Epidermal melanocyte (primary cell): Measurements from ENCODE around the gene TEX13A.
"Not testable (repeated sequence)": the region's sequence is repeated elsewhere in the genome, so short reads cannot be mapped to it uniquely, and the experiment has no call there.

Experiments used
- DNase-seq: peaks from one replicate; pipeline ENCODE4 v3.0.0; 2011; ENCODE audit warnings: low spot score; ENCODE audit not compliant: insufficient read length

Gene TEX13A

GRCh38 chrX:105220636-105221035, at the start of gene TEX13A:
Gene TEX13A, minus strand, starts transcription at chrX:105220694. Its CDS starts 297 bp downstream, at chrX:105220397.
- DNase-seq, result no peak

- no peak for DNase-seq
These were observed 48.9 kb upstream of the TEX13A start for GRCh38 chrX:105269386-105269785.

- no peak for DNase-seq
These were observed 46.7 kb upstream of the TEX13A start for GRCh38 chrX:105267167-105267566.

GRCh38 chrX:105266456-105266855, 46.0 kb upstream of the TEX13A start:
- no peak for DNase-seq

GRCh38 chrX:105265093-105265492, 44.6 kb upstream of the TEX13A start:
- no peak for DNase-seq

- DNase-seq, result no peak
These were observed 43.3 kb upstream of the TEX13A start for GRCh38 chrX:105263801-105264200.

- no peak for DNase-seq
These were observed 42.7 kb upstream of the TEX13A start for GRCh38 chrX:105263171-105263570.

GRCh38 chrX:105260291-105261043, 40.0 kb upstream of the TEX13A start:
- no peak for DNase-seq

GRCh38 chrX:105241056-105241455, 20.6 kb upstream of the TEX13A start:
- no peak for DNase-seq

GRCh38 chrX:105237407-105237806, 16.9 kb upstream of the TEX13A start:
- not testable (repeated sequence) for DNase-seq

- no peak for DNase-seq
These were observed 8.7 kb upstream of the TEX13A start for GRCh38 chrX:105229146-105229545.

GRCh38 chrX:105228602-105229001, 8.1 kb upstream of the TEX13A start:
- no peak for DNase-seq

- no peak for DNase-seq
These were observed 6.0 kb upstream of the TEX13A start for GRCh38 chrX:105226499-105226898.

- DNase-seq, result no peak
These were observed 880 bp upstream of the TEX13A start for GRCh38 chrX:105221374-105221773.

- DNase-seq, result no peak
These were observed 766 bp downstream of the TEX13A start for GRCh38 chrX:105219454-105220401.

GRCh38 chrX:105211066-105211575, 9.4 kb downstream of the TEX13A start:
- no peak for DNase-seq

GRCh38 chrX:105210258-105210657, 10.2 kb downstream of the TEX13A start:
- DNase-seq, result no peak

GRCh38 chrX:105209406-105209805, 11.1 kb downstream of the TEX13A start:
- no peak for DNase-seq

- no peak for DNase-seq
These were observed 28.6 kb downstream of the TEX13A start for GRCh38 chrX:105191878-105192277.

GRCh38 chrX:105190252-105190853, 30.1 kb downstream of the TEX13A start:
- DNase-seq, result no peak

- DNase-seq, result no peak
These were observed 31.4 kb downstream of the TEX13A start for GRCh38 chrX:105189093-105189492.

GRCh38 chrX:105179644-105180043, 40.9 kb downstream of the TEX13A start:
- DNase-seq, result no peak
